ENCODE measurements around the gene SLC39A13. TPM values are rescaled to one million over a fixed set of nuclear protein-coding genes. Genes with fewer than 3 reads are reported as not detected.

The SLC39A13 gene
- total RNA-seq, 1 experiment from 2014 or later = 29.2 TPM

GRCh38 chr11:47408598-47409439 is 429 bp downstream of the SLC39A13 start:
- 0 out of 2 replicates have a peak, but pooled peaks cover 2% of the 10 kb centered on the region for H3K4me1 ChIP-seq (ENCODE audit: insufficient read depth, low read length)
- no CpG with 5 or more reads among the region's 50 CpGs for WGBS (ENCODE audit: extremely low coverage, insufficient read length, low lambda C conversion rate)
- H2BK20ac ChIP-seq (ENCODE audit: low read depth, low read length, poor library complexity, severe bottlenecking) = no peak overlapping the region
- H4K5ac ChIP-seq (ENCODE audit: insufficient read length, low read depth, low read length) = no peak overlapping the region
- H4K8ac ChIP-seq (replicated peaks; ENCODE audit: insufficient read length, low read depth, low read length) = no peak overlapping the region
- no peaks in the 10 kb centered on the region for H3K27me3 ChIP-seq (ENCODE audit: insufficient read depth, low read length)
- H2BK12ac ChIP-seq (ENCODE audit: insufficient read length, low read depth, low read length) = no peak overlapping the region
- H3K56ac ChIP-seq (ENCODE audit: insufficient read length, low read depth, low read length) = no peak overlapping the region
- no peak overlapping the region for H3K4ac ChIP-seq (ENCODE audit: low read depth, low read length)
- H3K9me3 ChIP-seq (ENCODE audit: control insufficient read depth, low read depth, low read length) = no peaks in the 10 kb centered on the region
- H4K20me1 ChIP-seq (ENCODE audit: control insufficient read depth, insufficient read depth, insufficient read length) = no peaks in the 10 kb centered on the region
- H2AK5ac ChIP-seq (ENCODE audit: insufficient read length, low read length) = no peak overlapping the region
- H3T11ph ChIP-seq (ENCODE audit: low read length) = no peak overlapping the region
- no peak overlapping the region for H3K14ac ChIP-seq (ENCODE audit: insufficient read depth, low read length)
- Mint-ChIP-seq H3K27ac (peak overlapping the region; percentile 57 to 94 (median 78); a peak in 3 of 7 replicates), H3K4me1 (peaks cover 15 to 29% of the 10 kb centered on the region in 2 experiments), H3K4me3 (peak overlapping the region; percentile 88 to 92), H3K36me3 (ENCODE audit: insufficient read depth in 1 of 3, low read depth in 3 of 3) (peaks cover 6 to 8% (median 8%) of the 10 kb centered on the region in 3 experiments; a peak in 6 of 7 replicates), H3K27me3 (ENCODE audit: low read depth) (no peaks in the 10 kb centered on the region), H3K9me3 (no peaks in the 10 kb centered on the region; a peak in 1 of 5 replicates)
- no peak overlapping the region for H2BK5ac ChIP-seq (ENCODE audit: insufficient read length, low read length)
- H4K91ac ChIP-seq (ENCODE audit: insufficient read length, low read depth, low read length) = no peak overlapping the region
- no peak overlapping the region for H3K23ac ChIP-seq (ENCODE audit: insufficient read length, low read depth, low read length)
- H3K79me2 ChIP-seq (ENCODE audit: insufficient read depth, low read length) = no peaks in the 10 kb centered on the region
- H3K4me2 ChIP-seq (ENCODE audit: insufficient read depth, insufficient read length, low read length) = peak overlapping the region; percentile 85
- peaks cover 15% of the 10 kb centered on the region for H3K23me2 ChIP-seq (ENCODE audit: insufficient read length, low read depth, low read length, poor library complexity, severe bottlenecking)
- peak overlapping the region; percentile 71 for H3K9ac ChIP-seq (ENCODE audit: extremely low read depth, insufficient read length, low read length)
- no peak overlapping the region for H2AFZ ChIP-seq (ENCODE audit: low read length)
- no peaks in the 10 kb centered on the region for H3K79me1 ChIP-seq (ENCODE audit: insufficient read depth, low read depth, low read length, poor library complexity, severe bottlenecking)
- peak; percentile 36 for DNase-seq
- peak overlapping the region; percentile 59 for H3K18ac ChIP-seq (ENCODE audit: insufficient read length, low read depth, low read length)
- H2BK15ac ChIP-seq (ENCODE audit: low read depth, low read length) = no peak overlapping the region
- no peak for TF ChIP-seq CTCF (conservative IDR thresholded peaks at IDR 0.05)
- no peak overlapping the region for H3K27ac ChIP-seq (ENCODE audit: insufficient read length, low read depth, low read length)
- no peak overlapping the region for H2BK120ac ChIP-seq (ENCODE audit: low read depth, low read length, poor library complexity, severe bottlenecking)
